ENCODE data around the gene ACTMAP. TPM values are rescaled to one million over a fixed set of nuclear protein-coding genes. Genes with fewer than 3 reads are reported as not detected.

ACTMAP gene
- total RNA-seq, 1 experiment from 2014 or later: 27.7 TPM

GRCh38 chr19:40758491-40758890 is 8.2 kb upstream of the ACTMAP start:
- no peak overlapping the region for H2BK120ac ChIP-seq (ENCODE audit: low read depth, low read length, poor library complexity, severe bottlenecking)
- H2BK15ac ChIP-seq (ENCODE audit: low read depth, low read length): no peak overlapping the region
- peaks cover 3% of the 10 kb centered on the region for H4K20me1 ChIP-seq (ENCODE audit: control insufficient read depth, insufficient read depth, insufficient read length)
- no peak overlapping the region for H2BK12ac ChIP-seq (ENCODE audit: insufficient read length, low read depth, low read length)
- H3T11ph ChIP-seq (ENCODE audit: low read length): no peak overlapping the region
- no peak overlapping the region for H3K56ac ChIP-seq (ENCODE audit: insufficient read length, low read depth, low read length)
- no CpG with 5 or more reads among the region's 3 CpGs for WGBS (ENCODE audit: extremely low coverage, insufficient read length, low lambda C conversion rate)
- no peak overlapping the region for H2BK20ac ChIP-seq (ENCODE audit: low read depth, low read length, poor library complexity, severe bottlenecking)
- no peak overlapping the region for H3K4me3 Mint-ChIP-seq
- no peak overlapping the region for H3K4ac ChIP-seq (ENCODE audit: low read depth, low read length)
- H3K27ac ChIP-seq (ENCODE audit: insufficient read length, low read depth, low read length): no peak overlapping the region
- peaks cover 25% of the 10 kb centered on the region; the same call in 1 of the 2 replicates for H3K79me2 ChIP-seq (ENCODE audit: insufficient read depth, low read length)
- no peak overlapping the region for H3K4me2 ChIP-seq (ENCODE audit: insufficient read depth, insufficient read length, low read length)
- no peaks in the 10 kb centered on the region; the same call in 1 of the 2 replicates for H3K27me3 ChIP-seq (ENCODE audit: insufficient read depth, low read length)
- H2AFZ ChIP-seq (ENCODE audit: low read length): no peak overlapping the region
- H3K9me3 Mint-ChIP-seq: no peaks in the 10 kb centered on the region
- H3K4me1 ChIP-seq (ENCODE audit: insufficient read depth, low read length): no peaks in the 10 kb centered on the region
- no peak overlapping the region for H3K18ac ChIP-seq (ENCODE audit: insufficient read length, low read depth, low read length)
- H2BK5ac ChIP-seq (ENCODE audit: insufficient read length, low read length): no peak overlapping the region
- TF ChIP-seq CTCF (conservative IDR thresholded peaks at IDR 0.05): no peak
- peaks cover 14 to 15% of the 10 kb centered on the region in 2 experiments for H3K4me1 Mint-ChIP-seq
- no peak overlapping the region for H4K5ac ChIP-seq (ENCODE audit: insufficient read length, low read depth, low read length)
- peak overlapping the region in 2 of 3 experiments; percentile 24 to 42; a peak in 2 of 7 replicates for H3K27ac Mint-ChIP-seq
- no peaks in the 10 kb centered on the region for H3K23me2 ChIP-seq (ENCODE audit: insufficient read length, low read depth, low read length, poor library complexity, severe bottlenecking)
- peaks cover 69 to 93% (median 86%) of the 10 kb centered on the region in 3 experiments for H3K36me3 Mint-ChIP-seq (ENCODE audit: insufficient read depth in 1 of 3, low read depth in 3 of 3)
- H3K14ac ChIP-seq (ENCODE audit: insufficient read depth, low read length): no peak overlapping the region
- peaks cover 17% of the 10 kb centered on the region for H3K79me1 ChIP-seq (ENCODE audit: insufficient read depth, low read depth, low read length, poor library complexity, severe bottlenecking)
- DNase-seq: no peak
- H3K9ac ChIP-seq (ENCODE audit: extremely low read depth, insufficient read length, low read length): no peak overlapping the region
- H4K8ac ChIP-seq (replicated peaks; ENCODE audit: insufficient read length, low read depth, low read length): no peak overlapping the region
- H2AK5ac ChIP-seq (ENCODE audit: insufficient read length, low read length): no peak overlapping the region
- no peaks in the 10 kb centered on the region for H3K27me3 Mint-ChIP-seq (ENCODE audit: low read depth)
- no peak overlapping the region for H3K23ac ChIP-seq (ENCODE audit: insufficient read length, low read depth, low read length)
- H4K91ac ChIP-seq (ENCODE audit: insufficient read length, low read depth, low read length): no peak overlapping the region
- no peaks in the 10 kb centered on the region for H3K9me3 ChIP-seq (ENCODE audit: control insufficient read depth, low read depth, low read length)

Measured in H9 (cell line).